HepG2 (cell line): ENCODE results near the gene CHMP1A. TPM values are rescaled to one million over a fixed set of nuclear protein-coding genes. Genes with fewer than 3 reads are reported as not detected.

ENCODE experiments used
- ATAC-seq: fragments of 200-7000 bp; cut with Tn5 transposase; 3 replicates; pipeline ENCODE4 v1.9.1; 2020; ENCODE audit warnings: mild to moderate bottlenecking, moderate library complexity
- BruUV-seq: library from RNA; stranded (reverse); fragments of 400-500 nt; replicated peaks from 2 replicates; lab custom pipeline; 2021; lab: Mats Ljungman, UMichigan
- CTCF ChIA-PET: fragments of 300-600 bp; formaldehyde crosslinking; extraction: SDS; loops from one replicate; lab custom pipeline; 2021; ENCODE audit warnings: low total read pairs, inconsistent platforms, low intra/inter-chr PET ratio; lab: Yijun Ruan, JAX
- POLR2A ChIA-PET: fragments of 350-600 bp; sonication (Branson Sonifier 250); formaldehyde crosslinking; loops from one replicate; lab custom pipeline; 2020; ENCODE audit warnings: antibody characterized with exemption, inconsistent platforms; lab: Yijun Ruan, JAX
- DNase-seq: peaks from one replicate; pipeline ENCODE4 v3.0.0-alpha.2; 2015; ENCODE audit warnings: low spot score
- FAIRE-seq: peaks from 3 replicates; lab custom pipeline; 2011; peaks lifted over from hg19 to GRCh38; lab: Jason Lieb, UNC
- H2AFZ ChIP-seq: one replicate; pipeline ENCODE4 v1.6.1; 2011; ENCODE audit warnings: low read length, inconsistent platforms
- H3K27ac ChIP-seq: fragments of 300-600 bp; 3 replicates; pipeline ENCODE4 v1.8.0; 2011; ENCODE audit warnings: mixed run types, mild to moderate bottlenecking, mixed read lengths, low read length, inconsistent platforms; ENCODE audit not compliant: insufficient read depth; ENCODE audit errors: extremely low read length
- H3K27me3 ChIP-seq, 2 experiments: fragments of 200-600 bp in 1 of 2; 2 replicates in 1 of 2; 3 replicates in 1 of 2; pipeline versions ENCODE4 v1.6.0 to v1.8.0; 2011; ENCODE audit warnings: low read length in 2 of 2, mild to moderate bottlenecking in 2 of 2, moderate library complexity in 2 of 2, inconsistent platforms in 1 of 2; ENCODE audit not compliant: insufficient read depth in 2 of 2, control insufficient read depth in 1 of 2
- H3K36me3 ChIP-seq, 2 experiments: fragments of 200-600 bp in 1 of 2; replicated peaks in 1 of 2; 2 replicates in 1 of 2; 3 replicates in 1 of 2; pipeline versions ENCODE4 v1.5.1 to v1.8.0; 2011; ENCODE audit warnings: low read length in 2 of 2, inconsistent platforms in 1 of 2; ENCODE audit not compliant: insufficient read depth in 2 of 2, control insufficient read depth in 1 of 2
- H3K4me1 ChIP-seq: 2 replicates; pipeline ENCODE4 v1.5.1; 2012; ENCODE audit warnings: low read length, inconsistent platforms; ENCODE audit not compliant: insufficient read depth
- H3K4me2 ChIP-seq: 2 replicates; pipeline ENCODE4 v1.6.0; 2011; ENCODE audit warnings: low read depth, low read length, inconsistent platforms
- H3K4me3 ChIP-seq, 3 experiments: fragments of 200-600 bp in 1 of 3; sonication (generic), shearing (Covaris generic) in 1 of 3; replicated peaks in 1 of 3; 2 replicates each; pipeline ENCODE4 v1.5.1; 2011 to 2016; ENCODE audit warnings: low read length in 3 of 3, inconsistent platforms in 2 of 3, low read depth in 2 of 3, mild to moderate bottlenecking in 2 of 3, control low read depth in 1 of 3, mixed read lengths in 1 of 3; ENCODE audit not compliant: insufficient read depth in 1 of 3
- H3K79me2 ChIP-seq: one replicate; pipeline ENCODE4 v1.6.1; 2011; ENCODE audit warnings: low read length, inconsistent platforms; ENCODE audit not compliant: insufficient read depth
- H3K9ac ChIP-seq: 2 replicates; pipeline ENCODE4 v1.6.0; 2011; ENCODE audit warnings: mild to moderate bottlenecking, low read depth, low read length, inconsistent platforms; ENCODE audit not compliant: insufficient read depth
- H3K9me3 ChIP-seq: 2 replicates; pipeline ENCODE4 v1.5.1; 2012; ENCODE audit warnings: mild to moderate bottlenecking, low read length
- H4K20me1 ChIP-seq: 2 replicates; pipeline ENCODE4 v1.6.0; 2011; ENCODE audit warnings: inconsistent platforms, mild to moderate bottlenecking, low read length, moderate library complexity; ENCODE audit not compliant: insufficient read depth
- ZNF629 ChIP-seq: sonication (generic); formaldehyde crosslinking; conservative IDR thresholded peaks from 2 replicates; pipeline ENCODE4 v1.5.0; 2020; ENCODE audit warnings: missing genetic modification reagents
- WGBS: methylation state at CpG from one replicate; pipeline ENCODE4 v1.1.6; 2017; ENCODE audit warnings: low lambda C conversion rate; 5-methylcytosine and 5-hydroxymethylcytosine counted together
- in situ Hi-C: cut with HindIII; loops from 2 replicates; pipeline ENCODE4 v1.10.0; 2017; ENCODE audit warnings: low pct_unique_long_range_greater_than_20kb; ENCODE audit not compliant: extremely low pct_ligation_motif_present
- intact Hi-C: fragments of 100-400 bp; cut with micrococcal nuclease; formaldehyde crosslinking; loops from one replicate; pipeline ENCODE4 v1.10.0; 2022; ENCODE audit not compliant: unreplicated experiment
- polyA plus RNA-seq, 8 experiments: library from polyadenylated mRNA; depleted of rRNA in 3 of 8; stranded (reverse) in 7 of 8; unstranded in 1 of 8; fragments of >200 nt; fragmentation: Illumina TruSeq in 4 of 8; extraction: Trizol in 4 of 8; gene quantifications; 2 replicates each; pipeline versions ENCODE4 v1.2.1 to v1.2.3, GENCODE V29; 2011 to 2016; ENCODE audit warnings: low read depth in 4 of 8, missing spikeins in 1 of 8, mixed read lengths in 1 of 8; ENCODE audit not compliant: insufficient read depth in 1 of 8
- total RNA-seq, 5 experiments: library from RNA; depleted of rRNA; stranded (reverse); fragments of >200 nt; fragmentation: Illumina TruSeq; extraction: Trizol; gene quantifications; 2 replicates each; pipeline ENCODE4 v1.2.3, GENCODE V29; 2016; ENCODE audit warnings: low read depth in 1 of 5
- TF ChIP-seq, protein P1 (sequence below): sonication (generic); formaldehyde crosslinking; conservative IDR thresholded peaks from 2 replicates; pipeline ENCODE4 v1.5.0; 2020; ENCODE audit warnings: missing genetic modification reagents
- TF ChIP-seq, protein P2 (sequence below): sonication (generic); formaldehyde crosslinking; IDR thresholded peaks from 2 replicates; pipeline ENCODE4 v1.5.0; 2020; ENCODE audit warnings: missing genetic modification reagents

CHMP1A gene
- total and polyA plus RNA-seq, 2 of the 13 experiments (the other 11 are each of a cell fraction or from before 2014, with no cell fraction given) = 69.4 to 73.3 TPM

DNA sequence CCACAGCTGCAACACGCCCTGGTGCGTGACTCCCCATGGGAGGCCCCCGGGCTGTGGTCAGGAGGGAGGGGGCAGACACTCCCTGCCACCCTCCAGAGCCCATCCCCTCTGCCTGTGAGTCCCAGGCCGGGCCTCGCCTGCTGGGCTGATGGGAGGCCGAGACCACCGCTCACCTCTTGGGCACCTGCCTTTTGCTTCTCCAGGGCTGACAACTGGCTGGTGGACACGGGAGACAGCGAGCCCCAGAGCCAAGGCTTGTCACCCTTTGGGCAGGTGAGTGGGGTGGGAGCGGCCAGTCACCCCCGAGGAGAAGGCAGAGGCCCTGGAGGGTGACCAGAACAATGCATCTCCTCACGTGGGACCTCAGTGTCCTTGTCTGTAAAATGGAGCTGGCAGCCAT is 20.8 kb downstream of the CHMP1A start:
- no peak for ATAC-seq
- no peak overlapping the region for H3K4me3 ChIP-seq
- no TSS peak for BruUV-seq
- no peak overlapping the region for H3K27ac ChIP-seq
- no peak overlapping the region for H3K9ac ChIP-seq
- POLR2A ChIA-PET = no interaction called here
- H3K9me3 ChIP-seq = no peaks in the 10 kb centered on the region
- peak; percentile 51; the same call in 1 of the 2 replicates for TF ChIP-seq ZNF629 (CRISPR knock-in tag)
- TF ChIP-seq, protein P1, sequence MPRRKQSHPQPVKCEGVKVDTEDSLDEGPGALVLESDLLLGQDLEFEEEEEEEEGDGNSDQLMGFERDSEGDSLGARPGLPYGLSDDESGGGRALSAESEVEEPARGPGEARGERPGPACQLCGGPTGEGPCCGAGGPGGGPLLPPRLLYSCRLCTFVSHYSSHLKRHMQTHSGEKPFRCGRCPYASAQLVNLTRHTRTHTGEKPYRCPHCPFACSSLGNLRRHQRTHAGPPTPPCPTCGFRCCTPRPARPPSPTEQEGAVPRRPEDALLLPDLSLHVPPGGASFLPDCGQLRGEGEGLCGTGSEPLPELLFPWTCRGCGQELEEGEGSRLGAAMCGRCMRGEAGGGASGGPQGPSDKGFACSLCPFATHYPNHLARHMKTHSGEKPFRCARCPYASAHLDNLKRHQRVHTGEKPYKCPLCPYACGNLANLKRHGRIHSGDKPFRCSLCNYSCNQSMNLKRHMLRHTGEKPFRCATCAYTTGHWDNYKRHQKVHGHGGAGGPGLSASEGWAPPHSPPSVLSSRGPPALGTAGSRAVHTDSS (CRISPR knock-in tag) = no peak
- TF ChIP-seq, protein P2, sequence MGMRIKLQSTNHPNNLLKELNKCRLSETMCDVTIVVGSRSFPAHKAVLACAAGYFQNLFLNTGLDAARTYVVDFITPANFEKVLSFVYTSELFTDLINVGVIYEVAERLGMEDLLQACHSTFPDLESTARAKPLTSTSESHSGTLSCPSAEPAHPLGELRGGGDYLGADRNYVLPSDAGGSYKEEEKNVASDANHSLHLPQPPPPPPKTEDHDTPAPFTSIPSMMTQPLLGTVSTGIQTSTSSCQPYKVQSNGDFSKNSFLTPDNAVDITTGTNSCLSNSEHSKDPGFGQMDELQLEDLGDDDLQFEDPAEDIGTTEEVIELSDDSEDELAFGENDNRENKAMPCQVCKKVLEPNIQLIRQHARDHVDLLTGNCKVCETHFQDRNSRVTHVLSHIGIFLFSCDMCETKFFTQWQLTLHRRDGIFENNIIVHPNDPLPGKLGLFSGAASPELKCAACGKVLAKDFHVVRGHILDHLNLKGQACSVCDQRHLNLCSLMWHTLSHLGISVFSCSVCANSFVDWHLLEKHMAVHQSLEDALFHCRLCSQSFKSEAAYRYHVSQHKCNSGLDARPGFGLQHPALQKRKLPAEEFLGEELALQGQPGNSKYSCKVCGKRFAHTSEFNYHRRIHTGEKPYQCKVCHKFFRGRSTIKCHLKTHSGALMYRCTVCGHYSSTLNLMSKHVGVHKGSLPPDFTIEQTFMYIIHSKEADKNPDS (CRISPR knock-in tag) = no peak
- H3K27me3 ChIP-seq = no peaks in the 10 kb centered on the region
- CTCF ChIA-PET = no interaction called here
- intact Hi-C loops (no loop called here), in situ Hi-C loops (no loop called here)
- H3K36me3 ChIP-seq = no peaks in the 10 kb centered on the region
- no peak overlapping the region for H3K4me2 ChIP-seq
- DNase-seq = no peak
- H3K79me2 ChIP-seq = no peaks in the 10 kb centered on the region
- H3K4me1 ChIP-seq = peaks cover 35% of the 10 kb centered on the region
- FAIRE-seq = no peak
- no peak overlapping the region for H2AFZ ChIP-seq
- H4K20me1 ChIP-seq = no peaks in the 10 kb centered on the region
- 60% methylated on average over 1 of the region's 12 CpGs for WGBS
